GM12878 (cell line): Measurements from ENCODE around the gene FADS3. TPM values are rescaled to one million over a fixed set of nuclear protein-coding genes. Genes with fewer than 3 reads are reported as not detected.

Experiments used
- BCLAF1 ChIP-seq: fragments of 450-650 bp; IDR thresholded peaks from 2 replicates; pipeline ENCODE4 v1.6.1; 2017; ENCODE audit warnings: antibody characterized with exemption, mild to moderate bottlenecking, moderate library complexity
- E2F8 ChIP-seq: fragments of 450-650 bp; IDR thresholded peaks from 2 replicates; pipeline ENCODE4 v1.6.1; 2018; ENCODE audit warnings: mild to moderate bottlenecking, low read depth, moderate library complexity; ENCODE audit not compliant: partially characterized antibody
- EP300 ChIP-seq, 2 experiments: fragments of 150-350 bp in 1 of 2; IDR thresholded peaks; 2 replicates each; pipeline ENCODE4 v1.6.1; 2011 to 2012; ENCODE audit warnings: low read depth in 2 of 2, low read length in 2 of 2, borderline replicate concordance in 1 of 2, improper control_type of control experiment in 1 of 2, inconsistent platforms in 1 of 2; ENCODE audit not compliant: control insufficient read depth in 1 of 2
- FOS ChIP-seq: IDR thresholded peaks from 3 replicates; pipeline ENCODE4 v1.6.1; 2011; ENCODE audit warnings: borderline replicate concordance; ENCODE audit not compliant: insufficient read length; ENCODE audit errors: extremely low read depth
- FOXM1 ChIP-seq: IDR thresholded peaks from 2 replicates; pipeline ENCODE4 v1.6.1; 2012; ENCODE audit warnings: low read depth, mild to moderate bottlenecking, inconsistent platforms, low read length, moderate library complexity
- GATAD2B ChIP-seq: fragments of 450-650 bp; conservative IDR thresholded peaks from 2 replicates; pipeline ENCODE4 v1.6.1; 2017; ENCODE audit warnings: low read depth, mild to moderate bottlenecking, moderate library complexity
- HCFC1 ChIP-seq: fragments of 150-350 bp; IDR thresholded peaks from 2 replicates; pipeline ENCODE4 v1.6.1; 2014; ENCODE audit warnings: low read length
- MAX ChIP-seq: IDR thresholded peaks from 2 replicates; pipeline ENCODE4 v1.6.1; 2012; ENCODE audit warnings: low read depth, low read length, improper control_type of control experiment
- MEF2A ChIP-seq: IDR thresholded peaks from 2 replicates; pipeline ENCODE4 v1.6.1; 2011; ENCODE audit warnings: low read depth, mild to moderate bottlenecking, low read length, moderate library complexity; ENCODE audit not compliant: insufficient read depth
- MLLT1 ChIP-seq: fragments of 450-650 bp; IDR thresholded peaks from 2 replicates; pipeline ENCODE4 v1.6.1; 2016; ENCODE audit warnings: mild to moderate bottlenecking
- MXI1 ChIP-seq: fragments of 150-350 bp; IDR thresholded peaks from 2 replicates; pipeline ENCODE4 v1.6.1; 2011; ENCODE audit warnings: low read depth, mild to moderate bottlenecking, inconsistent platforms, low read length, improper control_type of control experiment
- NR2F1 ChIP-seq: fragments of 450-650 bp; conservative IDR thresholded peaks from 2 replicates; pipeline ENCODE4 v1.6.1; 2017; ENCODE audit warnings: mild to moderate bottlenecking
- RELB ChIP-seq: fragments of 450-650 bp; IDR thresholded peaks from 2 replicates; pipeline ENCODE4 v1.6.1; 2017; ENCODE audit warnings: low read depth, mild to moderate bottlenecking, moderate library complexity
- RUNX3 ChIP-seq: IDR thresholded peaks from 2 replicates; pipeline ENCODE4 v1.6.1; 2012; ENCODE audit warnings: low read length, inconsistent platforms
- SIX5 ChIP-seq: IDR thresholded peaks from 2 replicates; pipeline ENCODE4 v1.6.1; 2011; ENCODE audit warnings: mild to moderate bottlenecking, low read depth, low read length, moderate library complexity; ENCODE audit not compliant: severe bottlenecking
- SMAD1 ChIP-seq: fragments of 450-650 bp; IDR thresholded peaks from 2 replicates; pipeline ENCODE4 v1.6.1; 2018; ENCODE audit warnings: mild to moderate bottlenecking, low read depth; ENCODE audit not compliant: partially characterized antibody
- STAT1 ChIP-seq: fragments of 450-650 bp; conservative IDR thresholded peaks from 2 replicates; pipeline ENCODE4 v1.6.1; 2014; ENCODE audit warnings: antibody characterized with exemption, mild to moderate bottlenecking
- TCF3 ChIP-seq: IDR thresholded peaks from 2 replicates; pipeline ENCODE4 v1.6.1; 2012; ENCODE audit warnings: low read depth, mild to moderate bottlenecking, low read length, borderline replicate concordance; ENCODE audit not compliant: insufficient read depth
- polyA plus RNA-seq, 11 experiments: library from polyadenylated mRNA; depleted of rRNA in 4 of 11; unstranded in 6 of 11; stranded (reverse) in 5 of 11; fragments of >200 nt; fragmentation: Nextera tagmentation in 4 of 11; fragmentation: Illumina TruSeq in 1 of 11; extraction: Ambion mirVana in 4 of 11; extraction: Trizol in 1 of 11; gene quantifications; 1 replicate in 1 of 11; 2 replicates in 10 of 11; pipeline versions ENCODE4 v1.2.1 to v1.2.3, GENCODE V29; 2011 to 2016; ENCODE audit warnings: inconsistent platforms in 2 of 11, missing spikeins in 2 of 11, low read depth in 1 of 11
- total RNA-seq, 4 experiments: library from RNA; depleted of rRNA in 3 of 4; stranded (reverse); fragments of >200 nt in 3 of 4; fragmentation: Illumina TruSeq in 1 of 4; extraction: Trizol in 1 of 4; gene quantifications; 2 replicates each; pipeline versions ENCODE4 v1.2.1 to v1.2.3, GENCODE V29; 2013 to 2021

FADS3 gene
- total and polyA plus RNA-seq, 10 of the 15 experiments (the other 5 are each of a cell fraction or from before 2014, with no cell fraction given): 0.23 to 8.1 (median 4.2) TPM

GRCh38 chr11:61827571-61828378, 63.6 kb downstream of the FADS3 start, which contains the start of gene FADS2 (continued):
- TF ChIP-seq E2F8: no peak
- no peak for TF ChIP-seq RUNX3
- TF ChIP-seq MAX: peak; percentile 43
- TF ChIP-seq SMAD1: no peak
- TF ChIP-seq MEF2A: no peak
- TF ChIP-seq TCF3: peak; percentile 75; the same call in 1 of the 2 replicates
- no peak for TF ChIP-seq STAT1
- TF ChIP-seq EP300 (IDR thresholded peaks at IDR 0.05; ENCODE audit: borderline replicate concordance in 1 of 2, control insufficient read depth in 1 of 2, low read depth in 2 of 2, low read length in 2 of 2): no peak
- TF ChIP-seq GATAD2B: peak; percentile 89
- TF ChIP-seq FOXM1: no peak
- TF ChIP-seq MXI1: peak; percentile 17; the same call in 1 of the 2 replicates
- TF ChIP-seq NR2F1: no peak
- no peak for TF ChIP-seq FOS
- peak; percentile 64; the same call in 1 of the 2 replicates for TF ChIP-seq RELB
- TF ChIP-seq SIX5: no peak
- TF ChIP-seq BCLAF1: no peak
- 0 out of 2 replicates have a peak, but pooled peaks have one; percentile 71 for TF ChIP-seq MLLT1
- TF ChIP-seq HCFC1: peak; percentile 17; the same call in 1 of the 2 replicates
